Tongue (tissue), 2 donors: ENCODE data around the gene APOBEC3F. TPM values are rescaled to one million over a fixed set of nuclear protein-coding genes. Genes with fewer than 3 reads are reported as not detected.
A peak's percentile ranks its signal among the peaks of the same experiment; 100 is the strongest.
"Not testable (repeated sequence)": the region's sequence is repeated elsewhere in the genome, so short reads cannot be mapped to it uniquely, and the experiment has no call there.

Experiments
- DNase-seq: peaks from one replicate; pipeline ENCODE4 v3.0.0-alpha.2; 2015
- total RNA-seq: library from RNA; depleted of rRNA; stranded (reverse); fragments of >200 nt; gene quantifications from one replicate; pipeline ENCODE4 v1.2.3, GENCODE V29; 2014

Gene APOBEC3F
- total RNA-seq, 1 donor from 2014 or later = 2.8 TPM

DNA sequence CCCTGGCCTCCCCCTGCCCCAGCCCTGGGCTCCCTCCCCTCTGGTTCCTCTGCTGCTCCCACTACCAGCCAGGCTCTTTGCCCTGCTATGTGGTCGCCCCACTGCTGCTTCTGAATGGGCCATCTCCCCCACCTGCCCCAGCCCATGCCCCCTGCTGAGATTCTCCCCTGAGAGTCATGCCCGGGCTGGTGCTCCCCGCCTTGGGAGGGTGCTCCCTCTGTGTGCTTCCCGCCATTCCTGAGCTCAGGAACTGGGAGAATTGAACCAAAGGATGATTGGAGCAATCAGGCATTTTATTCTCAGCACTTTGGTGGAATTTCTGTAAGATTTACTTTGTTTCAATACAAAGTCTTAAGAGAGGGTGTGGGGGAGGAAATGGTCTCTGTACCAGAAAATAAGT lies 12.9 kb upstream of the APOBEC3F start:
- DNase-seq = no peak

DNA sequence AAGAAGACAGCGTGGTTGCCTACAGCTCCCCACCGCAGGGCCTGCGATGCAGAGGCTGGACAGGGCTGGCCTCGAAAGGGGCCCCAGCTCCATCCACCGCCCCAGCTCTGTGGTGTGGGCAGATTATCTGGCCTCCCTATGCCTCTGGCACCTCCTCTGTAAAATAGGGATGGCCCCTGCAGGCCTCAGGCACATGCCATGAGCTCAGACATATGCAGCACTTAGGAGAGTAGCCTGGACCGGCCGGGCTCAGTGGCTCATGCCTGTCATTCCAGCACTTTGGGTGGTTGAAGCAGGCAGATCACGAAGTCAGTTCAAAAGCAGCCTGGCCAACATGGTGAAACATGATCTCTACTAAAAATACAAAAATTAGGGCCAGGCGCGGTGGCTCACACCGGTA lies 12.4 kb upstream of the APOBEC3F start:
- DNase-seq = no peak

DNA sequence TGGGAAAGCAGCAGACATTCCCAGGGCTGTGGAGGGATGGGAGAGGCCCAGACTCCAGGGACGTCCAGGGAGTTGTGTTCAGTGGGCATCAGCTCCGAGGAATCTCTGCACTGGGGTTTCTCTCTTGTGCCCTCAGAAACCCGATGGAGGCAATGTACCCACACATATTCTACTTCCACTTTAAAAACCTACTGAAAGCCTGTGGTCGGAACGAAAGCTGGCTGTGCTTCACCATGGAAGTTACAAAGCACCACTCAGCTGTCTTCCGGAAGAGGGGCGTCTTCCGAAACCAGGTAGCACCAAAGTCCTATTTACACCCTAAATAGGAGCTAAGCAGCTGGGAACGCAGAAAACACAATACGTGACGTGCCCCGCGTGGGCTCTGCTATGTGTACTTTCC lies 11.4 kb upstream of the APOBEC3F start:
- no peak for DNase-seq

DNA sequence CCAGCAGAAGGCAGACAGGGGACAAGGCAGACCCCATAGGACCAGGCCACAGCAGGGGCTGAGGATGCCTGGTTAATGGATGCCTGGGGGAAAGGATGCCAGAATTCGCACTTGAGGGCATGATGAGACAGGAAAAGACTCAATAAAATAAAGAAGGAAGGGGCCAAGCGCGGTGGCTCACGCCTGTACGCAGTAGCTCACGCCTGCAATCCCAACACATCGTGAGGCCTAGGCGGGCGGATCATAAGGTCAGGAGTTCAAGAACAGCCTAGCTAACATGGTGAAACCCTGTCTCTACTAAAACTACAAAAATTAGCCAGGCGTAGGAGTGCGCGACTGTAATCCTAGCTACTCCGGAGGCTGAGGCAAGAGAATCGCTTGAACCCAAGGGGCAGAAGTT lies 10.0 kb upstream of the APOBEC3F start:
- no peak for DNase-seq

DNA sequence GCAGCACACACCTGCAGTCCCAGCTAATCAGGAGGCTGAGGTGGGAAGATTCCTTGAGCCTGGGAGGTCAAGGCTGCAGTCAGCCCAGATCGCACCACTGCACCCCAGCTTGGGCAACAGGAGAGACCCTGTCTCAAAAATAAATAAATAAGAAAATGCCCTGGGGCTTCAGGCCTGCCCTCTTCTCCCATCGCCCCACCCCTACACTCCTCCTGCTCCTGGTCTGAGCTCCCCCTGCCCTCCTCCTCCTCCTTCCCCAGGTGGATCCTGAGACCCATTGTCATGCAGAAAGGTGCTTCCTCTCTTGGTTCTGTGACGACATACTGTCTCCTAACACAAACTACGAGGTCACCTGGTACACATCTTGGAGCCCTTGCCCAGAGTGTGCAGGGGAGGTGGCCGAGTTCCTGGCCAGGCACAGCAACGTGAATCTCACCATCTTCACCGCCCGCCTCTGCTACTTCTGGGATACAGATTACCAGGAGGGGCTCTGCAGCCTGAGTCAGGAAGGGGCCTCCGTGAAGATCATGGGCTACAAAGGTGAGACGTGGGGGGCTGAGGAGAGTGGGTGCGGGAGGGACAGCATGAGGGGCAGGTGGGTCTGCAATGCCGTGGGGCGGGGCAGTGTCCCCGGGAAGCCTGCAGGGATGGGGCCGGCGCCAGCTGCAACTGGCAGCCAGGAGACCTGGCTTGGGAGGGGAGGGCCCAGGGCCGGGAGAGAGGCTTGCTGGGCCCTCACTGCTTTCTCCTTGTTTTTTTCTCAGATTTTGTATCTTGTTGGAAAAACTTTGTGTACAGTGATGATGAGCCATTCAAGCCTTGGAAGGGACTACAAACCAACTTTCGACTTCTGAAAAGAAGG lies 9.0 kb upstream of the APOBEC3F start:
- DNase-seq = not testable (repeated sequence)

DNA sequence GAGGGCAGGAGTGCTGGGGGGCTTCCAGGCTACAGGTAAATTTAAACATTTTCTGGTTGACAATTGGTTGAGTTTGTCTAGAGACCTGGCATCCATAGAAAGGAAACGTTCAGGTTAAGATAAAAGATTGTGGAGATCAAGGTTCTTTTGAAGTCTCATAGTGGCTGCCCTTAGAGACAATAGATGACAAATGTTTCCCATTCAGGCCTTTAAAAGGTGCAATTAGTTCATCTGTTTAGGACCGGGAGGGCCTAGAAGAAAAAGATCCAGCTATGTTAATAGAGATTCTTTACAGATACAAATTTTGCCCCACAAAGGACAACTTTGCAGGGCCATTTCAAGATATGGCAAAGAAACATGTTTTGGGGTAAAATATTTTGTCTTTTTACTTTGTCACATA lies 3.6 kb upstream of the APOBEC3F start:
- DNase-seq = not testable (repeated sequence)

DNA sequence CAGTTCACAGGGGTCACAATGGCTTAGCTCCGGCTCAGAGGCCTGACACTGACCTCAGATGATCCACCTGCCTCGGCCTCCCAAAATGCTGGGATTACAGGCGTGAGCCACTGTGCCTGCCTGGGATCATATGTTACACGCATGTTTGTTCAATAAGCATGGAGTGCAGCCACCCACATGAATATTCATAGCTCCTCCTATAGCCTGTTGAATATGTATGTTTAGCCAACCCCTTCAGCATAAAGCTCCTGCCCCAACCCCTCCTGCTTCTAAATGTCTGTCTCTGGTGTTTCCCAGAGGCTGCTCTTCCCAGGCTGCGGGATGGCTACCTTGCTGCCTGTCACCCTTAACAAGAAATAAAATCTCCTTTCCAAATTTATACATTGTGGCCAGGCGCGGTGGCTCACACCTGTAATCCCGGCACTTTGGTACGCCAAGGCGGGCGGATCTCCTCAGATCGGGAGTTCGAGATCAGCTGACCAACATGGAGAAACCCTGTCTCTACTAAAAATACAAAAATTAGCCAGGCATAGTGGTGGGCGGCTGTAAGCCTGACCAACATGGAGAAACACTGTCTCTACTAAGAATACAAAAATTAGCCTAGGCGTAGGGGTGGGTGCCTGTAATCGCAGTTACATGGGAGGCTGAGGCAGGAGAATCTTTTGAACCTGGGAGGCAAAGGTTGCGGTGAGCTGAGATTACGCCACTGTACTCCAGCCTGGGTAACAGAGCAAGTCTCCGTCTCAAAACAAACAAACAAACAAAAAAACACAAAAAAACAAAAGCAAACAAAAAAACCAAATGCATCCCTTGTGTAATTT lies 1.1 kb upstream of the APOBEC3F start:
- no peak for DNase-seq

DNA sequence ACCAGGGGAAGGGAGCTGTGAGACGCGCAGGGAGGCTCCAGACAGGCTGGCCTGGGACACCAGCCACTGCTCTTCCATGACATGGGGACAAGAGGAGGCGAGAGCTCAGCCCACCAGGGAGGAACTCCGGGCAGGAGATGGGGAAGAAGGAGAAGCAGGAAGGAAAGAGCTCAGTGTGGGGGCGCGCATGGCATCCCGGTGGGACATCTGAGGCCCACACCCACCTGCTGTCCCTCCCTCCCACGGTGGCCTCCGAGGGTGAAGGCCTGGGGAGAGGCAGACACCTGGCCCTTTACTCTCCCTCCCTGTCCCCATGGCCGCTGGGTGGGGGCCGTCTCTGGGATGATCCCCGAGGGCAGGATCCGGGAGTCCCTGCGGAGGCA lies 518 bp upstream of the APOBEC3F start:
- DNase-seq = not testable (repeated sequence)

DNA sequence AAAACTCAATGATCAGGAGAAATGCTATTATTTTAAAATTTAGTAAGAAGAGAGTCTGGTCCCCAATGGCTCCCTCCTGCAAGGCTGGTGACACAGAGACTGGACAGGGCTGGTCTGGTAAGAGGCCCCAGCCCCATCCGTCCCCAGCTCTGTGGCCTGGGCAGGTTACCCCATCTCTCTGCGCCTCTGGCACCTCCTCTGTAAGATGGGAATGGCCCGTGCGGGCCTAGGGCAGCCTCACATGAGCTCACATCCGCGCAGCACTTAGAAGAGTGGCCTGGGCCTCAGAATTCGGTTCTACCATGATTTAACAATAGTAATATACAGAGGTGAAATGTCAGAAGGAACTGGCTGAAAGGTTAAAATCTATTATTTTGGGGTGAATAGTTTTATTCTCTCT lies 1.2 kb downstream of the APOBEC3F start:
- no peak for DNase-seq

DNA sequence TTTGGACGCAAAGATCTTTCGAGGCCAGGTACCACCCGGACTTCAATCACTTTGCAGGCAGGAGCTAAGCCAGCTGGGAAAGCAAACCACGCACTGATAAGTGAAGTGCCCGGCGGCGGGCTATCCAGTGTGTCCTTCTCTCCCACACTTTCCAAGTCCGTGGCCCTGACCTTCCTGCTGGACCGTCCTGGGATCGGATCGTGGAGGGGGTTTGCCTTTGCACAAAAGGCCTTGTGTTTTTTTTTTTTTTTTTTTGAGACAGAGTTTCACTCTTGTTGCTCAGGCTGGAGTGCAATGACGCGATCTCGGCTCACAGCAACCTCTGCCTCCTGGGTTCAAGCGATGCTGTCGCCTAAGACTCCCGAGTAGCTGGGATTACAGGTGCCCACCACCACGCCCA lies 2.4 kb downstream of the APOBEC3F start:
- not testable (repeated sequence) for DNase-seq

DNA sequence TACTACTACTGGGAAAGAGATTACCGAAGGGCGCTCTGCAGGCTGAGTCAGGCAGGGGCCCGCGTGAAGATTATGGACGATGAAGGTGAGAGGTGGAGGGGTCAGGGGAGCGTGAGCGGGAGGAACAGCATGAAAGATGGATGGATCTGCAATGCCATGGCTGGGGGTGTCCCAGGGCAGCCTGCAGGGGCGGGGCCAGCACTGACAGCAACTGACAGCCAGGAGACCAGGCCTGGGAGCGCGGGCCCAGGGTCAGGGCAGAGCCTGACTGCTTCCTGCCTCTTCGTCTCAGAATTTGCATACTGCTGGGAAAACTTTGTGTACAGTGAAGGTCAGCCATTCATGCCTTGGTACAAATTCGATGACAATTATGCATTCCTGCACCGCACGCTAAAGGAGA lies 4.5 kb downstream of the APOBEC3F start:
- not testable (repeated sequence) for DNase-seq

DNA sequence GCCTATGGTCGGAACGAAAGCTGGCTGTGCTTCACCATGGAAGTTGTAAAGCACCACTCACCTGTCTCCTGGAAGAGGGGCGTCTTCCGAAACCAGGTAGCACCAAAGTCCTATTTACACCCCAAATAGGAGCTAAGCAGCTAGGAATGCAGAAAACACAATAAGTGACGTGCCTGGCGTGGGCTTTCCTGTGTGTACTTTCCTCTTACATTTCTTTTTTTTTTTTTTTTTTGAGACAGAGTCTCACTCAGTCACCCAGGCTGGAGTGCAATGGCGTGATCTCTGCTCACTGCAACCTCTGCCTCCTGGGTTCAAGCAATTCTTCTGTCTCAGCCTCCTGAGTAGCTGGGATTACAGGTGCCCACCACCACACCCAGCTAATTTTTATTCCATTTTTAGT lies 8.8 kb downstream of the APOBEC3F start:
- peak; percentile 15 for DNase-seq

DNA sequence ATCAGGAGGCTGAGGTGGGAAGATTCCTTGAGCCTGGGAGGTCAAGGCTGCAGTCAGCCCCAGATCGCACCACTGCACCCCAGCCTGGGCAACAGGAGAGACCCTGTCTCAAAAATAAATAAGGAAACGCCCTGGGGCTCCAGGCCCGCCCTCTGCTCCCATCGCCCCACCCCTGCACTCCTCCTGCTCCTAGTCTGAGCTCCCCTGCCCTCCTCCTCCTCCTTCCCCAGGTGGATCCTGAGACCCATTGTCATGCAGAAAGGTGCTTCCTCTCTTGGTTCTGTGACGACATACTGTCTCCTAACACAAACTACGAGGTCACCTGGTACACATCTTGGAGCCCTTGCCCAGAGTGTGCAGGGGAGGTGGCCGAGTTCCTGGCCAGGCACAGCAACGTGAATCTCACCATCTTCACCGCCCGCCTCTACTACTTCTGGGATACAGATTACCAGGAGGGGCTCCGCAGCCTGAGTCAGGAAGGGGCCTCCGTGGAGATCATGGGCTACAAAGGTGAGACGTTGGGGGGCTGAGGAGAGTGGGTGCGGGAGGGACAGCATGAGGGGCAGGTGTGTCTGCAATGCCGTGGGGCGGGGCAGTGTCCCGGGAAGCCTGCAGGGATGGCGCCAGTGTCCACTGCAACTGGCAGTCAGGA lies 11.3 kb downstream of the APOBEC3F start:
- not testable (repeated sequence) for DNase-seq

DNA sequence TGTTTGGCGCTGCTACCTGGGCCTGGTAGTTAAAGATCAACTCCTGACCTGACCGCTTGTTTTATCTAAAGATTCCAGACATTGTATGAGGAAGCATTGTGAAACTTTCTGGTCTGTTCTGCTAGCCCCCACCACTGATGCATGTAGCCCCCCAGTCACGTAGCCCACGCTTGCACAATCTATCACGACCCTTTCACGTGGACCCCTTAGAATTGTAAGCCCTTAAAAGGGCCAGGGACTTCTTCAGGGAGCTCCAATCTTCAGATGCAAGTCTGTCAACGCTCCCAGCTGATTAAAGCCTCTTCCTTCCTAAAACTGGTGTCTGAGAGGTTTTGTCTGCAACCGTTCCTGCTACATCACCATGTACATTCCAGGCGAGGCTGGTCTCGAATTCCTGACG lies 15.0 kb downstream of the APOBEC3F start:
- no peak for DNase-seq

DNA sequence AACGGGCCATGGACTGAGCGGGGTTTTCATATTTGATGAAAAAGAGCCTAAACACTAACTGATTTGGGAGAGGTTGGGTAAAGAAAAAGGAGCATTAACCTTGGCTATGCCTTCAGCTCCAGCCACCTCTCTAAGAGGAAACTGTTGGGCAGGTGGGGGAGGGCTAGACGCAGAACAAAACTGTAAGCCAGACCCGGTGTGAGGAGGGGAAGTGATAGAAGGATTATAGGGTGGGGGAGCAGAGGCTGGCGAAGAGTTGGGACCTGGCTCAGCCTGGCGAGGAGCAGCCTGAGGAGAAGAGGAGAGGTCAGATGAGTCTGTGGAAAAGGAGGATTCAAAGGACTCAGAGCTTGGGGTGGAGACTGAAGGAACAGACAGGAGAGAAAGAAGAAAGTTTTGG lies 20.6 kb downstream of the APOBEC3F start:
- DNase-seq = not testable (repeated sequence)

DNA sequence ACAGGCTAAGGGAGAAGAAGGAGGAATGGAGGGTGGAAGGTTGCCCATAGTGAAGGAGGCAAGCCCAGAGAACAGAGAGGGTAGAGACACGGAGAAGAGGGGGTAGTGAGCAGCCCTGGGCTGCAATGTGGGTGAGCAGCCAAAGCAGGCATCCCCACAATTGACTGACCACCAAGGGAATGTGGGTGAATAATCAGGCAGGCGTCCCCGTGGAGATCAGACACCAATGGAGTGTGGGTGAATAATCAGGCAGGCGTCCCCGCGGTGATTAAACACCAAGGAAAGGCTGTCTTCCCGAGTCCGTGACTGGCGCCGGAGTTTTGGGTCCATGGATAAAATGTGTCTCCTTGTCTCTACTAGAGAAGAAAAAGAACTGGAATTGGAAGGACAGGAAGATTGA lies 21.3 kb downstream of the APOBEC3F start:
- DNase-seq = not testable (repeated sequence)

DNA sequence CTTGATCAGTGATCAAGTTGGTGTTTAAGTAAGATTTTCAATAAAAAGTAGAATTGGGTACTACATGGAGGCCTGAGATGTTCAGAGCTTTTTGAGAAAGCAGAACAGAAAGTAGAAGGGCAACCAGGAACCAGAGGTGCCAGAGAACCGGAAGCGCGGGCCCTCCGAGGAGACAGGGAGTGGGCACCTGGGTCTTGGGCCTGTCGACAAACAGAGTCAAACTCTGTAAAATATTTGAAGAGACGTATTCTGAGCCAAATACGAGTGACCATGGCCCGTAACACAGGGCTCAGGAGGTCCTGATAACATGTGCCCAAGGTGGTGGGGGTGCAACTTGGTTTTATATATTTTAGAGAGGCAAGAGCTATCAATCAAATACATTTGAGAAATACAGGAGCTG lies 23.2 kb downstream of the APOBEC3F start:
- DNase-seq = not testable (repeated sequence)

DNA sequence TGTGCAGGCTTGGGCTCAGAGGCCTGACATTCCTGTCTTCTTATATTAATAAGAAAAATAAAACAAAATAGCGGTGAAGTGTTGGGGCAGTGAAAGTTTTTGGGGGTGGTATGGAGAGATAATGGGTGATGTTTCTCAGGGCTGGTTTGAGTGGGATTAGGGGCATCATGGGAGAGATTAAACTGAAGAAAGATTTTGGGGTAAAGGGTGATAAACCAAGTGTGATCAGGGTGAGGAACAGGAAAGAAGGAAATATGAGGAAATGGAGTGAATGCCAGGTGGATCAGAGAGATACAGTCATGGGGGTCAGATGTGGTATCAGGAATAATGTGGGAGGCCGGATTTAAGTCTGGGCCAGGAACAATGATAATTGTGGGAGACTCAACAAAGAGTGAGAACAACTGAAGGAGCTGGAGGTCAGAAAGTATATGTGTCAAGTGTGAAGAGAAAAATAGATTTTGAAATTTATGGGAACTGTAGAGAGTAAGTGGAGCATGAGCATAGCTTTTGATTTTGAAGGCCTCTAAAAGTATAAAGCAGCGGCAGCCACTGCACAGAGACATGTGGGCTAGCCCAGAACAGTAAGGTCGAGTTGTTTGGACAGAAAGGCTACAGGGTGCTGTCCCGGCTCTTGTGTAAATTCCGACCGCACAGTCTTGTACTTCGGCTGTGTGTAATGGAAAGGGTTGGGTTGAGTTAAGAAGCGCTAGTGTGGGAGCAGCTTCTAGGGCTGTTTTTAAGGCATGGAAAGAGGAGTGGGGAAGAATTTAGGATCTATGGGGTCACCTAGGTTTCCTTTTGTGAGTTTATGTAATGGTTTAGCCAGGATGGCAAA lies 26.0 kb downstream of the APOBEC3F start:
- not testable (repeated sequence) for DNase-seq

DNA sequence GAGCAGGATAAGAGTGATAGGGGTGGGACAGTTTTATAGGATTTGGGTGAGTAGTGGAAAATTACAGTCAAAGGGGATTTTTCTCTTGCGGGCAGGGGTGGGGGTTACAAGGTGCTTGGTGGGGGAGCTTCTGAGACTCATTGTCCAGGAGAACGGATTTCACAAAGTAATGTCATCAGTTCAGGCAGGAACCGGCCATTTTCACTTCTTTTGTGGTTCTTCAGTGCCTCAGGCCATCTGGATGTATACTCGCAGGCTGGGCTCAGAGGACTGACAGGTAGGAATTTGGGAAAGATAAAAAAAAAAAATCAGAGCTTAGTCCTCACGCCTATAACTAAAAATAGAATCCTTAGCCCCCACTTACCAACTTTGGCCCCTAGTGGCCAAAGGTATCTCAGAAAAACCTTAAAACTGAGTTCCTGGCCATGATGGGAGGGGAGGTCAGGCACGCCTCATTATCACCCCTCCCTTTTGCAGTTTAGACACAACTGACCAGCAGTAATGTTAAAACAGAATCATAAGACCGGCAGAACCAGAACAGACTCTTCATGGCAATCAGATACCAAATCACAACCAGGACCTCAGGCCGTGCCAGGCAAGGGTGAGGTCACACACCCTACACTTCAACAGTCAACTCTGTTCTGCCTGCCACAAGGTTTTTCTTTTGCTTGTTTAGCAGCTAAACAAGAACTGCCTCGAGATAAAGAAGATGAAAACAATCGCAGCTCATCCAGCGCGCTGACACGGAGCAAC lies 27.5 kb downstream of the APOBEC3F start:
- DNase-seq = no peak

DNA sequence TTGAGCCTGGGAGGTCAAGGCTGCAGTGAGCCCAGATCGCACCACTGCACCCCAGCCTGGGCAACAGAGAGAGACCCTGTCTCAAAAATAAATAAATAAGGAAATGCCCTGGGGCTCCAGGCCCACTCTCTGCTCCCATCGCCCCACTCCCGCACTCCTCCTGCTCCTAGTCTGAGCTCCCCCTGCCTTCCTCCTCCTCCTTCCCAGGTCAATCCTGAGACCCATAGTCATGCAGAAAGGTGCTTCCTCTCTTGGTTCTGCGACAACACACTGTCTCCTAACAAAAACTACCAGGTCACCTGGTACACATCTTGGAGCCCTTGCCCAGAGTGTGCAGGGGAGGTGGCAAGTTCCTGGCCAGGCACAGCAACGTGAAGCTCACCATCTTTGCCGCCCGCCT lies 29.5 kb downstream of the APOBEC3F start:
- no peak for DNase-seq

DNA sequence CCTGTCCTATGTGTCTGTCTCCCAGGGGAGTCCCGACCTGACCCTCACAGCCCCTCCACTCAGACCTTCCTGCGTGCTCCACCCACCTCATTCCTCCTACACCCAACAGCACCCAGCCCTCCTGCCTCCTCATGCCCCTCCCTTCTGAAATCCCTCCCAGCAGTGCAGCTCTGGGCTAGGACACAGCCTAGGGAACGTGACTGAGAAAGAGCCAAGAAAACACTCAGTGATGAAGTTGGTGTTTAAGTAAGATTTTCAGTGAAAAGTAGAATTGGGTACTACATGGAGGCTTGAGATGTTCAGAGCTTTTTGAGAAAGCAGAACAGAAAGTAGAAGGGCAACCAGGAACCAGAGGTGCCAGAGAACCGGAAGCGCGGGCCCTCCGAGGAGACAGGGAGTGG lies 31.9 kb downstream of the APOBEC3F start:
- DNase-seq = not testable (repeated sequence)
